Activated T-helper 1 cell treated with Interleukin-2 at 50 U/mL for 16 hours (primary cell): ENCODE data around the gene IL19.

Source experiments
- DNase-seq: peaks from one replicate; pipeline ENCODE4 v3.0.0-alpha.2; 2020; ENCODE audit warnings: low read depth

IL19 gene

DNA sequence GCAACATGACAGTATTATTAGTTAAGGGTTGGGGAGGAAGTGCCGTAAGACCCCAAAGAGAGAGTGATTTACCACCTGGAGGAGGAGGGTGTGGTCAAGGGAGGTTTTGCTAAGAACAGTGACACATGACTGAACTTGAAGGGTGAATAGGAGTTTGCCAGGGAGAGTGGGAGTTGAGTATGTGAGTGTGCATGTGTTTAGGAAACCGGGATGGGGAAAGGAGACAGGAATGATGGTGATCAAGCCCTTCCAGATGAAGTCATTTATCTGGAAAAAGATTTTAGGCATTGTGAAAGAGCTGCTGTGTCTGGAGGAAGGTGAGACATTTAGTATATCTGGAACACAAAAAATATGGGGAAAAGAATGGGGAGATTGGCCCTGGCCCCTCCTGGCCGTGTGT, 29.8 kb downstream of the IL19 start:
- DNase-seq, result no peak

DNA sequence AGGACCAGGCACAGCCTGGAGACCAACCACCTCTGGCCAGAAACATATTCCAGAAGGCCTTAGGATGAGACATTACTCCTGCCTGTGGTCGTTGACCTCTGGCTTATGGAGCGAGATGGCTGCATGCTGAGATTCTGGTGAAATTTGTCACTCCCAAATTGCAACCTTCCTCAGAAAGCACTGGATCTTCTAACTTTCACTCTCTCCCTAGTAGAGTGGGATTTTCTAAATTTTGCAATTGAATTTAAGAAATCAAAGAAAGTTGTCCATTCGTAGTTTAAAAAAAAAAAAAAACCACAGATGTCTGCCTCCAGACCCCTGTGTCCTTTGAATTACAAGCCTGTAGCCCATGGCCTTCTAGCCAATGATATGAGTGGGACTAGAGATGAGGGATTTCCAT, 30.3 kb downstream of the IL19 start:
- DNase-seq, result no peak

DNA sequence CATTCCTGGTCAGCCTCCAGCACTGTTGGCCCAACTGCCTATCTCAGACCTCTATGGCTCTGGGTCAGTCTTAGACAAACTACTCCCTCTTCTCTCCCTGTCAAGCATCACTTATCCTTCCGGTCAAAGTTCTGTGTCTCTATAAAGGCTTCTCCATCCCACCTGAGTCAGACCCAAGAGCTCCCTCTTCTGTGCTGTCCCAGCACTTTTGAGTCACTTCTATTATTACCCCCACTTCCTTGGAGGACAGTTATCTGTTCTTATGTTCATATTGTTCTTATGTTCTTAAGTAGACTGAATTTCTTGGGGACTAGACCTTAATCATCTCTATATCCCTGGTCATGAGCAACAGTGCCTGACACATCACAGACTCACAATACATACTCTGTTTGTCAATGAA, 30.9 kb downstream of the IL19 start:
- no peak for DNase-seq

DNA sequence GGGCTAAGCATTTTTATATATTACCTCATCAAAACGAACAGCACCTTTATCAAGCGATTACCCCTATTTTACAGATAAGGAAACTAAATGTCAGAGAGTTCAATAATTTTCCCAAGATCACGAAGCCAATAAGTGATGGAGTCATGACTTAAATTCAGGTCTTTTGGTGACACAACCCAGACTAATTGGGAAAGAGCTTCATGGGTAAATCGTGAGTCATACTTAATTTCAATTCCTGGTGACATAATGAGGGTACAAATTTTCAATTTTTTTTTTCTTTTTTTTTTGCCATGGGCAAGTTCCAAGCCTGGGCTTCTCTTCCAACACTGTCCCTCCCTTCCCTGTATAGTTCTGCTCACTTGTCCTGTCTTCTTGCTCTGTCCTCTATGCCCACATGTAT, 31.8 kb downstream of the IL19 start:
- no peak for DNase-seq

DNA sequence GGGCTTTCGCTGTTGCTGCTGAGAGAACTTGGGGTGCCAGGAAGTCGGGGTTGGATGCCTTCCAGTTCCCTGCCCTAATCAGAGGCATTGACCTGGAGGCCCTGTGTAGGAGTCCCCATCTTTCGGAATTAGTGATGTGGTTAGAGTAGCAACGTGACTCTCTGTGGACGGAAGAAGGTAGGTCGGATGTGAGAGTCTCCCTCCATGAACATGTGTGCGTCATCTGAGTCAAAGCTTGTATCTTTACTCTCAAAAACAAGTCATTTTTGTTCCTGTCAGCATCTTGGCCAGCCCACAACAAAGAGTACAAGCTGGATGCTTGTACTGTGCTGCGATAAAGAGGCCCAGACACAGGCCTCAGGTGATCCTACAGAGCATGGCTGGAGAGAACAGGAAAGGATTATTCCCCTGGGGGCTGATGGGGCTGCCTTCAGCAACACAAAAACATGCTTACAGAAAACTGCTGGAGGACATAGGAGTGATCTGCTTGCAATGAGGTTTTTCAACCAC, 32.7 kb downstream of the IL19 start:
- DNase-seq, result peak; percentile 64

DNA sequence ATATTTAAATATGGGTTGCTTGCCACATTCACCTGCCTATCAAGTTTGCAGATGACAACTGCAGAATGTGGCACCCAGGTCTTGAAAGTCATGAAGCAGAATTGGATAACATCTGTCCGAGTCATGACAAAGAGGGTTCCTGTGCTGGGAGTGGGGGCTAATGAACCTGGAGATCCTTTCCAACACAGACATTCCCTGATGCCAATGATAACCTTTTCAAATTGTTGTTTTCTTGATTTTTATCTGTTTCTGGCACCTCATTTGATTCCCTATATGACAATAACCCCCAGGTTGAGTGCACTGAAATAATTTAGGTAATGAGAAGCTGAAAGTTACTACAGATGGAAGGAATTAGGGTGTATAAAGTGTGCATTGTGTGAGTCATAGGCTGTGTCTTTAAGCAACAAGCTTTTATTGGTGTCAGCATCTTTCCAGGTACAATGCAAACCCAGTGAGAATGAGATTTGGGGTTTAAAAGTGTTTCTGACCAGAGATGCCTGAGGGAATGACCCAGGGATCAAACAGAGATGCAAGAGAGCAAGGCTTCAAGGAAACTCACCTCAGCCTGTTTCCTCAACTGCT, 33.7 kb downstream of the IL19 start:
- no peak for DNase-seq

DNA sequence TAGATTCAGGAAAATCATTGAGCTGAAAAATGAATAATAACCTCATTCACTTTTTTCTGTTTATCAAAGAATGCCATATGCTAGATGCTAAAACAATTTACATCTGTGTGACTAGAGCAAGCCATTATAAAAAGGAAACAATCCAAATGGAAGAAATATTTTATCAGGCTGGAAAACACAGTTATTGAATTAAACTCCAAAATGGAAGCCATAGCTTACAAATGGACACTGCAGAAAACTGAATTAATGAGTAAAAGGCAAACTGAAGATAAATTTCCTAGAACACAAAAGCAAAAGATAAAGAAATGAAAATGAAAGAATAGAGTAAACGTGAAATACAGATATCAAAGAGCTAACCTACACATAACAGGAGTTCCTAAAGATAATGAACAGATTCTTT, 34.8 kb downstream of the IL19 start:
- DNase-seq, result no peak

DNA sequence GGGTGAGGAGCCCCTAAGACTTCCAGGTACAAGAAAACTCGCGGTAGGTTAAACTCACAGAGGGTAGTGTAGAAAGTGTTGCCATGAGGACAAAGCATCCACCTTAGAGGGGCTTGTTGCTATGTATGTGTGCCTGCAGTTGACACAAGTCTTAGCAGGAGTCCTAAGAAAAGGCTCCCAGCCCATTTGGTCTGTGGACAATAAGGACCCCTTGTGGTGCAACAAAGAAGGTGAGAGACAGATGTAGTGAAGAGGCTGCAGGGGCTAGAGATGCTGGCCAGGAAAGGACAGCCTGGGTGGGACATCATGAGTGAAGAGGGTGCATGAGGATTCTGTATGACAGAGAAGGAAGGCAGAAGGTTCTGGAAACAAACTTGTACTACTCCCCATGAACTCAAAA, 38.0 kb downstream of the IL19 start:
- DNase-seq, result no peak

DNA sequence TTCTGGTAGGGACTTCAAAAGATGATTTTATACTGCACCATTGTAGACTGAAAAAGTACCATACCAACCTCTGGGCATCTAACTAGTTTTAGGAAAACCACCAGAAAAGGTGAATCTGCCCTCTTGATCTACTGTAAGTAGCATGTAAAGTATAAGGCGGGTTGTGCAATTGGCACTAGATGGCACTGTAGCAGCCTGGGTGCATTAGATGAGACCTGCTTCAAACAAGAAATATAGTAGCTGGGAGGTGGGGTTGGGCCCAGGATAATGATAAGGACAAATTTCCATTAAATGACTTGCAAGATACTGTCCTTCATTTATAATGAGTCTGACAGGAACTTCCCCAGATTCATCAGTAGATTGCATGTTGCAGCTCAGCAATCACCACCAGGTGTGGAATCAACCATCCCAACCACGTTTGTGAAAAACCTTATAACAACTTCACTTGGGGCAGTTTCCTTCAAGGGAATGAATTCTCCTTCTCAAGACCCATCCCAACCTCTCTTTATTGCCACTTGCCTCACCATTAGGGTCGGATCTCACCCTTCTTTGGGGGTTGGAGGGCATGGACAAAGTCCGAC, 39.0 kb downstream of the IL19 start:
- DNase-seq, result no peak

DNA sequence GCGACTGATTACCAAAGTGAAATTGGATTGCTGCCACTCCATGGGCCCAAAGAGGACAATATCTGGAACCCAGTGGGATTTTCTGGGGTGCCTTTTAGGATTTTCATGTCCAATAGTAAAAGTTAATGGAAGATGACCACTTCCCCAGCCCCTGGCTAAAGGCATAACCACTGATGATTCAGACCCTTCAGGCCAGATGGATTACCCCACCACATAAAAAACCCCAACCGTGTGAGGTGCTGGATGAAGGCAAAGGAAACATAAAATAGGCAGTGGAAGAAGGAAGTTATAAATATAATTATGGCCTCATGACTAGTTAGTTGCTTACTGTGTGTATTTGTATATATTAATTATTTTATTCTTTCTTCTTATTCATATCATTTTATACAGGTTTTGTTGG, 41.9 kb downstream of the IL19 start:
- no peak for DNase-seq

DNA sequence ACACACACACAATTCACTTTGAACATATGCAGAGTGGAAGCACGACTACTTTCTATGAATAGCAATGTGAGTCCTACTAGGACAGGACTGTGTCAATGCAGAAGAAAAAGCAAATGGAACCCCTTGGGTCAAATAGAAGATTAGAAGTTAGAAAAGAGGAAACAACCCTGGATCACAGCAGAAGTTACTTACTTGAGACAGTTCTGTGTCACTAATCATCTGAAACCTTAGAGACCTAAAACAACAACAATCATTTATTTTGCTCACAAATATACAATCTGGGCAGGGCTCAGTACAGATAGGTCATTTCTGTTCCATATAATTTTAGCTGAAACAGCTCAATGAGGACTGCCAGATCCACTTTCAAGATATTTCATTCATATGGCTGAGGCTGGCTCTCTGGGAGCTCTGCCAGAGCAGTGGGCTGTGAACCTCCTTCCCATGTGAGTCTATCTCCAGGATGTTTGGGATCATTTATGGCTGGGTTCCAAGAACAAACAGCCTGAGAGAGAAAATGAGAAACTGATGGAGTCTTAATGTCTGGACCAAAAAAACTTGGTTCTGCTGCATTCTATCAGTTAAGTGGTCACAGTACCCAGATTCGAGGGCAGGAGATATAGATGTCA, 44.3 kb downstream of the IL19 start:
- DNase-seq, result no peak

DNA sequence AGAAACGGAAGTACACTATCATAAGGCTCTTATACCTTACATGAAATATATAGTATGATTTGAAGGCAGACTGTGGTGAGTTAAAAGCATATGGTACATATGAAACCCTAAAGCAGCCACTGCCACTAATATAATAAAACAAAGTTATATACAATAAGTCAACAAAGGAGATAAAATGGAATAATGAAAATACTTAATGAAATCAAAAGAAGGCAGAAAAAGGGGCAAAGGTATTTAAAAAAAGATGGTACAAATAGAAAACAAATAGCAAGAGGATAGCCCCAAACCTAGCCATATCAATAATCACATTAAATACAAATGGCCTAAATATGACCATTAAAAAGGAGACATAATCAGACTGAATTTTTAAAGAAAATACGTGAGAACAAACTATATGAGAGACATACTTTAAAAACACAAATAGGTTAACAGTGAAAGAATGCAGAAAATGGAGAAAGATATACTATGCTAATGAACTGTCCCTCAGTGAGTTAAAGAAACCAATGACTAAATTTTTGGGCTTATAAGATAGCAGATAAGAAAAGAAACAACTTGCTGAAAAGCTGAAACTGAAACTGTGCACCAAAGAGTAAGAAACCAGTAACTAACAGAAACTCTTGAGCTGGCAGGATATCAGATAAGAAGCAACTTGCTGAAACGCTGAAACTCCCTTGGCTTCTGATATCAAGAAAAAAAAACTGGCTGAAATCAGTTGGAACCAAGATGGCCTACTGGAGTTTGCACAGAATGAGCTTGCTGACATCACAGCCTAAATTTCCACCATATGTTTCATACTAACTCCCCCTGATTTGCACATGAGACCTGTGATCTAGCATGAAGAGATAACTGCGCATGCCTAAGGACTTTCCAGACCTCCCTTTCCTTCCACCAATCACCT, 46.1 kb downstream of the IL19 start:
- no peak for DNase-seq

DNA sequence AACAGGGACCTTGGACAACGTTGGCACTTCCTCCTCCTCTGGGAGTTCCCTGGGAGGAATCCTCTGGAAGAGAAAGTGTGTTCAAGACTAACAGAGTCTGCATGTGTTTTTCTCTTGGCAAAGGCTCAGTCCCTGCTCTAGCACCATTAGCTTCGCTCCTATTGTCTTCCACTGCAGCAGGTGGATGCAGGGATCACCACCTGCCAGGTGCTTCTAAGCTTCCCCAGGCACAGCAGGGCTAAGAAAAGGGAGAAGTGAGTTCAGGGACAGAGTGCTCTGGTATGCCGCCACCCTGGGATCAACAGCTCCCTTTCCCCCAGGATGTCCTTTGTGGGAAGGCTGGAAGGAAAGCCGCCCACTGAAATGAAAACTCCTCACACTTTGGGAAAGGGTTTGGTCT, 50.9 kb downstream of the IL19 start:
- no peak for DNase-seq

DNA sequence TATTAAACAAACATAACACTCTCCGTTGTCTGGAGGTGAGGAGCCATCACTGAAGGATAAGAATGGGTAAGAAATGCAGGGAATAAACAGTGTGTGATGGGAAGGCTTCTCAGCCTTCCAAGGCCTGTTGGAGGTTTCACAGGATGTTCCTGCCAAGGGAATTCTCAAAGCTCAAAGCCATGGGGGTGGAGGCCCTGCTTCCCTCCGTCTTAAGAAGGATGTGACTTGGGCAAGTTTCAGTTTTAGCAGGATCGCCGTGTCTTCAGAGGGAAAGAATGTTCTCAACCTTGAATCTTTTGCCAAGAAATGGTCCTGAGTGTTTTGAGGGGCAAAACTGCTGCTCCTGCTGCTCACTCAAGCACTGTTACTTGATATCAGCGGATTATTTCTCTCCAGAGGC, 53.2 kb downstream of the IL19 start:
- no peak for DNase-seq

DNA sequence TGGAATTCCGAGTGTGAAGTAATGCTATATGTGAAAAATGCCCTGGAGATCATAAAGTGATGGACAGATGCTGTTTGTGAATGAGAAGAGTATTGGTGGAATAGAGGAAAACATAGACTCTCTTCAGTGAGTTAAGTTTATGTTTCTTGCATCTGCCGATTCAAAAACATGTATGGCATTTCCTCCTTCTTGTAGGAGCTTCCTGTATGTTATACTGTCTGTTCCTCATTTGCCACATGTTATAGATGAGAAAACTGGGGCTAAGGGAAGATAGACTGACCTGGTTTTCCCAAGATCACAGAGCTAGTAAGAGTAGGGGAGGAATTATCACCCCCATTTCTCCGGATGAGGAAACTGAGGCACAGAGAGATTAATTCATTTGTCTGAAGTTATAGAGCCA, 53.8 kb downstream of the IL19 start:
- DNase-seq, result no peak

DNA sequence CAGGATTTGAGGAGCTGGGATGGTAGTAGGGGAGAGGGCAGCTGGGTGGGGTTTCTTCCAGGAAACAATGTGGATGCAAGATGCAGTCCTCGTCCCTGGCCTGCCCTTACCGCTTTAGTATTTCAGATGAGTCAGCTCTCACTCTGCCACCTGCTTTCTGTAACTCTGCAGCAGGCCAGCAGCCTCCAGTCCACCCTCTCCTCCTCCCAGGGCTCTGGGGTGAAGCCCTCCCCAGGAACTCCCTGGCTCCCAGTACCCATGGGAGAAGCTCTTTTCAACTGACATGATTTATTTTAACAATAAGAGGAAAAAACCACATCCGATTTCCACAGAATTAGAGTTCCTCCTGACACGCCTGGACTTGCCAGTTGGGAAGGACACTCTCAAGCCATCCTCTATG, 55.8 kb downstream of the IL19 start:
- no peak for DNase-seq

DNA sequence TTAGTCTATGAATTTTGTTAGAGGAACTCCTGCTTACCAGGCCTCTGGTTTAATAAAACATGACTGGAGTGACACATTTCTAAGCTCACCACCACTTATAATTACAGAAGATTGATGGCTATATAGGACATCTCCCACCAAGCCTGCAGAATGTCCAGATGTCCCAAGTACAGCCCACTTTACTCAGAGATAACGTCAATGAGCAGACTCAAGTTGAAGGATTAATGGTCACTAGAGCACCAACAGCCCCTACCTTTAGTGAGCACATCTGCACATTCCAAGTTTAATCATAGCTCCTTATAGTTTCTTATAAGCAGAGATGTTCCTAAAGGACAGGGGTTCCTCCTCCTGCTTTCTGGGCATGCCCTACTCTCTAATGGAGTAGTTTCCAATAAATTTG, 57.5 kb downstream of the IL19 start:
- no peak for DNase-seq

DNA sequence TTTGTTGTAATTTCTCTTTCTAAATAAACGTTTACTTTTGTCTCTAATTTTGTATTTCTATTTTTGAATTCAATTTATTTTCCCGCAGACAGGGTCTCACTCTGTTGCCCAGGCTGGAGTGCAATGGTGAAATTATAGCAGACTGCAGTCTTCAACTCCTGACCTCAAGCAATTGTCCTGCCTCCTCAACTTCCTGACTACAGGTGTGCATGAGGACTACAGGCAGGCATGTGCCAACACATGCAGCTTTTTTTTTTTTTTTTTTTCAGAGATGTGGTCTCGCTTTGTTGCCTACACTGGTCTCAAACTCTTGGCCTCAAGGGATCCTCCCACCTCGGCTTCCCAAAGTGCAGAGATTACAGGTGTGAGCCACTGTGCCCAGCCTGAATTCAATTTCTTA, 58.2 kb downstream of the IL19 start:
- no peak for DNase-seq

DNA sequence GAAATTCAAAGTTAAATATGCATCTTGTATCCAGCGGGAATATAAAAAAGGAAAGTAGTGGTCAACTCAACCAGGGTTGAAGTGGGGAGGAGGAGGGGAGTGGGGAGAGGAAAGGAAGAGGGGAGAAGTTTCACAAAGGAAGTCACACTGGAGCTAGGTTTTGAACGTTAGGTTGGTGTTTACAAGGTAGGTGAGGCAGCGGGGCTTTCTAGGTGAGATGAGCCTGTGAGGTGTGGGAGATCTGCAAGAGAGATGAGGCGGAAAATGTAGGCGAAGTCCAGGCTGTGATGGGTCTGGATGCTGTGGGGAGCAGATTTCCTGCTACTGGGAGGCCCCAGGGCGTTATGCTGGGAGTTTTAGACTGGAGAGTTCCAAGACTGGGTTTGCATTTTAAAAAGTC, 58.7 kb downstream of the IL19 start:
- no peak for DNase-seq

DNA sequence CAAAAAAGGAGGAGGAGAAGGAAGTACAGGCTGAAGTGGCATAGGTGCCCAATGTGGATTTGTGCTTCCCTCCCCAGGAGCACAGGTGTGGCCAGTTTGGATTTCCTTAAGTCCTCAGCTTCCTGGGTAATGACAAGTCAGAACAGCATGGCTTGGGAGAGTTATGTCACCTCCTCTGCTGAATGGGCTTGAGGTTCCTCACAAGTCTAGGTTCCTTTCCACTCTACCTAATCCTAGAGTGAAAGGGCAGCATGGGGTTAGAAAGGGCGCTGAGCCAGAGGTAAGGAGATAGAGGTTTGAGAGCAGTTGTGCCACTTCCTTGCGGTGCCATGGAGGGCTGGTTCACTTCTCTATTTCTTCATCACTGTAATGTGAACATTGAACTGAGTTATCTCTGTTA, 59.3 kb downstream of the IL19 start:
- DNase-seq, result no peak

DNA sequence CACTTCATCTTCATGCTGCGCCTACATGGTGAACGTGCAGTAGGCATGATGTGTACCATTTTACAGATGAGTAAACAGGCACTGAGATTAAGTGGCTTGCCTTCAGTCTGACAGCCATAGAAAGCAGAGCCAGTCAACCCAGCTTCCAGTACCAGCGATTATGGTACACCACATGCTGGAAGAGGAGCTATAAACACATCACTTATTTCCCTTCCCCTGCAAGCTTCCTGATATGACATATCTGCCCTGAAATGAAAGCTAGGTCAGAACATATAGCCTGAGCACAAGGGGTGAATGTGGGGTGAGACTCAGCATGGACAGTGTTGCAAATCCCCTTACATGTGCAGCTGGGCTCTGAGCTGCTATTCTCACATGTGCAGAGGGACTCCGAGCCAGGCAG, 61.1 kb downstream of the IL19 start:
- no peak for DNase-seq

DNA sequence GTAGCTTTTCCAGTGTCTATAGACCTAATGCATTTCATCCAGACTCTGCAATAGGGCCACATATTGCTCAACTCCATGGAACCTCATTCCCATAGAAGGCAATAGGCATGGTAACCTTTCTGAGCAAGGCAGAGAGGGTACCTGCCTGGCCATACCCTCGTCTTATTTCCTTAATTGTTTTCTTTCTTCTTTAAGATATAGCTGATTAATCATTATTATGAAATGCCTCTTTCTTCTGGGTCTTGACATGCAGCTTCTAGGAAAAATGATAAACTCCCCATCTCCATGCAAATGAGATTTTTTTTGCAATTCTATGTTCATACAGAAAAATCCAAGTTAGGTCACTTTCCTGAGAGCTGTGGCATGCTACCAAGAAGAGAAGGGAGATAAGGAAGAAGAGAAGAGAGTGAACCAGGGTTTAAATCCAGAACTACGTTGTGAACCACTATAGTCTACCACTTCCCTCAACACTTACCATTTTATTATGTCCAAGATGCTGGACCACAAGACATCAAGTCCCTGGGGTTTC, 61.8 kb downstream of the IL19 start:
- DNase-seq, result no peak
